ENCODE data around the gene PCSK5. TPM values are rescaled to one million over a fixed set of nuclear protein-coding genes. Genes with fewer than 3 reads are reported as not detected.
A peak's percentile ranks its signal among the peaks of the same experiment; 100 is the strongest.

PCSK5 gene
- total and polyA plus RNA-seq, 7 experiments from 2014 or later = 5.2 to 35.0 (median 19.1) TPM

- Histone ChIP-seq H3K9me3 (ENCODE audit: control insufficient read depth in 2 of 3, low read length in 3 of 3) (no peaks in the 10 kb centered on the region), H3K27me3 (ENCODE audit: control insufficient read depth in 2 of 2, insufficient read depth in 2 of 2, low read length in 2 of 2) (no peaks in the 10 kb centered on the region), H3K4me1 (ENCODE audit: control insufficient read depth in 2 of 2, insufficient read depth in 2 of 2, low read length in 2 of 2) (peaks cover 0 to 18% of the 10 kb centered on the region in 2 donors), H3K27ac (ENCODE audit: low read depth, low read length) (no peak overlapping the region), H3K4me3 (ENCODE audit: low read length) (no peak overlapping the region), H3K36me3 (ENCODE audit: control insufficient read depth in 2 of 3, insufficient read depth in 3 of 3, low read length in 3 of 3) (no peaks in the 10 kb centered on the region)
- Mint-ChIP-seq H3K4me1 (peaks cover 12 to 87% (median 72%) of the 10 kb centered on the region in 7 donors), H3K36me3 (peaks cover 0 to 24% (median 17%) of the 10 kb centered on the region in 5 donors), H3K27me3 (no peaks in the 10 kb centered on the region), H3K27ac (peak overlapping the region in 2 of 9 donors; percentile 60 to 83), H3K9me3 (peaks cover 0 to 4% (median 0%) of the 10 kb centered on the region in 11 donors), H3K4me3 (peak overlapping the region in 1 of 10 donors; percentile 31)
- ChIA-PET CTCF (no interaction called here), POLR2A (interaction anchor here (1.2 kb wide), 1 partner anchor 14 kb away, joined by 3 read pairs; no protein-coding TSS in a partner anchor)
- no peak for DNase-seq
- no peak for ATAC-seq
- intact Hi-C loops (cut with micrococcal nuclease) = no loop called here
Observed at GRCh38 chr9:76001459-76001858, 111.0 kb downstream of the PCSK5 start.

GRCh38 chr9:76003041-76003440 is 112.6 kb downstream of the PCSK5 start:
- Histone ChIP-seq H3K9me3 (ENCODE audit: control insufficient read depth in 2 of 3, low read length in 3 of 3) (no peaks in the 10 kb centered on the region), H3K27me3 (ENCODE audit: control insufficient read depth in 2 of 2, insufficient read depth in 2 of 2, low read length in 2 of 2) (no peaks in the 10 kb centered on the region), H3K27ac (ENCODE audit: low read depth, low read length) (no peak overlapping the region), H3K4me1 (ENCODE audit: control insufficient read depth in 2 of 2, insufficient read depth in 2 of 2, low read length in 2 of 2) (peaks cover 0 to 22% of the 10 kb centered on the region in 2 donors), H3K4me3 (ENCODE audit: low read length) (no peak overlapping the region), H3K36me3 (ENCODE audit: control insufficient read depth in 2 of 3, insufficient read depth in 3 of 3, low read length in 3 of 3) (no peaks in the 10 kb centered on the region)
- Mint-ChIP-seq H3K4me3 (peak overlapping the region in 4 of 10 donors; percentile 0 to 15 (median 8)), H3K4me1 (peaks cover 15 to 88% (median 75%) of the 10 kb centered on the region in 7 donors), H3K9me3 (peaks cover 0 to 4% (median 0%) of the 10 kb centered on the region in 11 donors), H3K27ac (peak overlapping the region in 6 of 9 donors; percentile 25 to 76 (median 59)), H3K36me3 (peaks cover 0 to 26% (median 14%) of the 10 kb centered on the region in 5 donors), H3K27me3 (no peaks in the 10 kb centered on the region)
- ChIA-PET CTCF (no interaction called here), POLR2A (interaction anchor here (0.7 to 1.3 kb wide), 3 partner anchors 18 to 290 kb away, joined by 3 to 4 read pairs (median 3); no protein-coding TSS in a partner anchor)
- DNase-seq (no peak), ATAC-seq (no peak)
- intact Hi-C loops (cut with micrococcal nuclease) = no loop called here

GRCh38 chr9:76004526-76004925 is 114.1 kb downstream of the PCSK5 start:
- Mint-ChIP-seq H3K27ac (peak overlapping the region in 4 of 9 donors; percentile 15 to 54 (median 22)), H3K4me1 (peaks cover 20 to 94% (median 80%) of the 10 kb centered on the region in 7 donors), H3K27me3 (no peaks in the 10 kb centered on the region), H3K9me3 (peaks cover 0 to 4% (median 0%) of the 10 kb centered on the region in 11 donors), H3K36me3 (peaks cover 0 to 20% (median 5%) of the 10 kb centered on the region in 5 donors), H3K4me3 (peak overlapping the region in 4 of 10 donors; percentile 29 to 62 (median 38))
- ATAC-seq (no peak), DNase-seq (no peak)
- H3K4me1 ChIP-seq (ENCODE audit: control insufficient read depth in 2 of 2, insufficient read depth in 2 of 2, low read length in 2 of 2) = peaks cover 0 to 25% of the 10 kb centered on the region in 2 donors
- intact Hi-C loops (cut with micrococcal nuclease) = loop anchor here in 1 of 2 donors (1.0 kb wide), 1 partner anchor 8 kb away; no protein-coding TSS in a partner anchor
- H3K27me3 ChIP-seq (ENCODE audit: control insufficient read depth in 2 of 2, insufficient read depth in 2 of 2, low read length in 2 of 2) = no peaks in the 10 kb centered on the region
- no peaks in the 10 kb centered on the region for H3K9me3 ChIP-seq (ENCODE audit: control insufficient read depth in 2 of 3, low read length in 3 of 3)
- ChIA-PET POLR2A (interaction anchor here (1.2 kb wide), 1 partner anchor 15 kb away, joined by 4 read pairs; no protein-coding TSS in a partner anchor), CTCF (no interaction called here)
- H3K27ac ChIP-seq (ENCODE audit: low read depth, low read length) = no peak overlapping the region
- no peak overlapping the region for H3K4me3 ChIP-seq (ENCODE audit: low read length)
- H3K36me3 ChIP-seq (ENCODE audit: control insufficient read depth in 2 of 3, insufficient read depth in 3 of 3, low read length in 3 of 3) = no peaks in the 10 kb centered on the region

GRCh38 chr9:76007935-76008334 is 117.5 kb downstream of the PCSK5 start:
- POLR2A ChIA-PET = interaction anchor here (0.7 kb wide), 1 partner anchor 37 kb away, joined by 3 read pairs; no protein-coding TSS in a partner anchor
- ATAC-seq (no peak), DNase-seq (no peak)
- Mint-ChIP-seq H3K27ac (peak overlapping the region in 8 of 9 donors; percentile 30 to 72 (median 51)), H3K36me3 (peaks cover 0 to 19% (median 5%) of the 10 kb centered on the region in 5 donors), H3K27me3 (no peaks in the 10 kb centered on the region), H3K9me3 (peaks cover 0 to 4% (median 0%) of the 10 kb centered on the region in 11 donors), H3K4me1 (peaks cover 20 to 86% (median 67%) of the 10 kb centered on the region in 7 donors), H3K4me3 (peak overlapping the region in 9 of 10 donors; percentile 56 to 87 (median 70))
- no peaks in the 10 kb centered on the region for H3K9me3 ChIP-seq (ENCODE audit: control insufficient read depth in 2 of 3, low read length in 3 of 3)
- H3K27ac ChIP-seq (ENCODE audit: low read depth, low read length) = no peak overlapping the region
- H3K4me3 ChIP-seq (ENCODE audit: low read length) = no peak overlapping the region
- intact Hi-C loops (cut with micrococcal nuclease) = loop anchor here (2.0 kb wide), 1 partner anchor 295 kb away; no protein-coding TSS in a partner anchor
- CTCF ChIA-PET = interaction anchor here (1.3 to 2.0 kb wide), 2 partner anchors 23 to 296 kb away, joined by 3 to 5 read pairs; no protein-coding TSS in a partner anchor
- H3K4me1 ChIP-seq (ENCODE audit: control insufficient read depth in 2 of 2, insufficient read depth in 2 of 2, low read length in 2 of 2) = peaks cover 0 to 31% of the 10 kb centered on the region in 2 donors
- no peaks in the 10 kb centered on the region for H3K27me3 ChIP-seq (ENCODE audit: control insufficient read depth in 2 of 2, insufficient read depth in 2 of 2, low read length in 2 of 2)
- no peaks in the 10 kb centered on the region for H3K36me3 ChIP-seq (ENCODE audit: control insufficient read depth in 2 of 3, insufficient read depth in 3 of 3, low read length in 3 of 3)

GRCh38 chr9:76013809-76014208 is 123.3 kb downstream of the PCSK5 start:
- DNase-seq = no peak
- H3K4me3 ChIP-seq (ENCODE audit: low read length) = no peak overlapping the region
- Mint-ChIP-seq H3K27me3 (no peaks in the 10 kb centered on the region), H3K4me3 (no peak overlapping the region), H3K4me1 (peaks cover 13 to 93% (median 72%) of the 10 kb centered on the region in 7 donors), H3K9me3 (peaks cover 0 to 8% (median 0%) of the 10 kb centered on the region in 11 donors), H3K36me3 (peaks cover 7 to 27% (median 12%) of the 10 kb centered on the region in 5 donors), H3K27ac (peak overlapping the region in 1 of 9 donors; percentile 11)
- ChIA-PET POLR2A (interaction anchor here (1.0 kb wide), 1 partner anchor 9 kb away, joined by 4 read pairs; no protein-coding TSS in a partner anchor), CTCF (no interaction called here)
- no peak for ATAC-seq
- H3K27ac ChIP-seq (ENCODE audit: low read depth, low read length) = no peak overlapping the region
- intact Hi-C loops (cut with micrococcal nuclease) = no loop called here
- no peaks in the 10 kb centered on the region for H3K36me3 ChIP-seq (ENCODE audit: control insufficient read depth in 2 of 3, insufficient read depth in 3 of 3, low read length in 3 of 3)
- H3K9me3 ChIP-seq (ENCODE audit: control insufficient read depth in 2 of 3, low read length in 3 of 3) = no peaks in the 10 kb centered on the region
- no peaks in the 10 kb centered on the region for H3K27me3 ChIP-seq (ENCODE audit: control insufficient read depth in 2 of 2, insufficient read depth in 2 of 2, low read length in 2 of 2)
- H3K4me1 ChIP-seq (ENCODE audit: control insufficient read depth in 2 of 2, insufficient read depth in 2 of 2, low read length in 2 of 2) = peaks cover 0 to 27% of the 10 kb centered on the region in 2 donors

- Histone ChIP-seq H3K27me3 (ENCODE audit: control insufficient read depth in 2 of 2, insufficient read depth in 2 of 2, low read length in 2 of 2) (no peaks in the 10 kb centered on the region), H3K36me3 (ENCODE audit: control insufficient read depth in 2 of 3, insufficient read depth in 3 of 3, low read length in 3 of 3) (no peaks in the 10 kb centered on the region), H3K9me3 (ENCODE audit: control insufficient read depth in 2 of 3, low read length in 3 of 3) (no peaks in the 10 kb centered on the region), H3K4me3 (ENCODE audit: low read length) (no peak overlapping the region), H3K4me1 (ENCODE audit: control insufficient read depth in 2 of 2, insufficient read depth in 2 of 2, low read length in 2 of 2) (peaks cover 0 to 64% of the 10 kb centered on the region in 2 donors), H3K27ac (ENCODE audit: low read depth, low read length) (peak overlapping the region; percentile 57)
- ChIA-PET POLR2A (no interaction called here), CTCF (no interaction called here)
- Mint-ChIP-seq H3K4me3 (peak overlapping the region; percentile 51 to 79 (median 67)), H3K27ac (peak overlapping the region; percentile 47 to 99 (median 89)), H3K27me3 (no peaks in the 10 kb centered on the region), H3K9me3 (peaks cover 0 to 10% (median 0%) of the 10 kb centered on the region in 11 donors), H3K36me3 (peaks cover 7 to 22% (median 15%) of the 10 kb centered on the region in 5 donors), H3K4me1 (peaks cover 44 to 100% (median 95%) of the 10 kb centered on the region in 7 donors)
- ATAC-seq (peak; percentile 37), DNase-seq (peak in 5 of 9 donors; percentile 16 to 45 (median 22))
- intact Hi-C loops (cut with micrococcal nuclease) = loop anchor here (1.0 kb wide), 2 partner anchors 9 to 16 kb away; no protein-coding TSS in a partner anchor
Observed at GRCh38 chr9:76018235-76018634, 127.8 kb downstream of the PCSK5 start.

Data from naive thymus-derived CD4-positive, alpha-beta T cell (primary cell).